GM19351 (cell line): ENCODE data around the gene FBXO21.
A peak's percentile ranks its signal among the peaks of the same experiment; 100 is the strongest.
"Not testable (repeated sequence)": the region's sequence is repeated elsewhere in the genome, so short reads cannot be mapped to it uniquely, and the experiment has no call there.

Experiments used
- ATAC-seq: cut with Tn5 transposase; IDR thresholded peaks from one replicate; pipeline ENCODE4 v1.9.1; 2021; ENCODE audit warnings: mild to moderate bottlenecking, moderate library complexity; ENCODE audit not compliant: unreplicated experiment

The FBXO21 gene

DNA sequence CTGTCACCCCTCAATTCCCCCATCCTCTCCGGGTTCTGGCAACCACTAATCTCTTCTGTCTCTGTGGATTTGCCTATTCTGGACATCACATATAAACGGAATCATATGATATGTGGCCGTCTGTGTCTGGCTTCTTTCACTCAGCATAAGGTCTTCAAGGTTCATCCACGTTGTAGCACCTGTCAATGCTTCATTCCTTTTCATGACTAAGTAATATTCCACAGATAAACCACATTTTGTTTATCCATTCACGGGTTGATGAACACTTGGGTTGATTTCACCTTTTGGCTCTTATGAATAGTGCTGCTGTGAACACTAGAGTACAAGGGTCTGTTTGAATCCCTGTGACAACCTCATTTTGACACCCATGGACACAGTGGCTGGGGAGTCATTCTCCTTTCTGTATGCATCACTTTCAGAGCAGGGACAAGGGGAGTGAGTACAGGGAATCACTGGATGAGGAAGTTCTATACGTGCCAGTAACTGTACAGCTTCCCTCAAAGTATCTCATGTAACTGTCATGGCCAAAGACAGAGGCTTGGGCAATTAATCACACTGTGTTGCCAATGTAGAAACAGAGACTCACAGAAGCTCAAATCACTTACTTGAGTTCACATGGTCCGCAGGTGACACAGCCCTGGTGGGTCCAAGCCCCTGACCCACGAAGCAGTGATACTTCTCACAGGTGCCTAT lies 80.2 kb downstream of the FBXO21 start:
- ATAC-seq: no peak

DNA sequence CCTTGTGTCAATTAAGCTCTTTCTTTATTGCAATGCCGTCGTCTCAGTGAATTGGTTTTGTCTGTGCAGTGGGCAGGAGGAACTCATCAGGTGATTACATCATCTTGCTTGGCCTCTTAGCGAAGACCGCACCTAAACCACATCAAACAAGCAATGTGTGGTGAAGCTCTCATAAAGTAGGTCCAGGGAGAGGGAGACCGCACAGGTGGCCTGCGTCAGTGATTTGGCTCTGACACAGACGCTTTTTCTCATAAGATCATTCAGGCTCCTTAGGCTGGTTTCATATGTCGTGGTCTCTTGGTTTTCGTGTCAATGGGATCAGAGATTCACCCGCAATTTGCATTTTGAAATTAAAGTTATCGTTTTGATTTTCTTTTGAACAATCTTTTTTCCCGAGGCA lies 84.4 kb downstream of the FBXO21 start:
- no peak for ATAC-seq

DNA sequence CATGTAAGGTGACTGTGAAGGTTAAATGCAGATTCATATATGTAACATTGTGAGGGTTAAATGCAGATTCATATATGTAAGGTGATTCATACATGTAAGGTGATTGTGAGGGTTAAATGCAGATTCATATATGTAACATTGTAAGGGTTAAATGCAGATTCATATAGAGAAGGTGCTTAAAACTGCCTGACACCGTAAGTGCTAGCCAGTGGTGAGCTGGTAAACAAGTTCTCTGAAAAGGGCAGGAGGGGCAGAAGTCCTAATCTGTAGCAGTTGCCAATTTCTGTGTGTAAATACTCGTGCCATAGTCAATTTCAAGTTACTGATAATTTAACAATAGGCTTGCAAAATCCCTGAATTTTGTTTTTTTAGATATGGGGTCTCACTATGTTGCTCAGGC lies 86.3 kb downstream of the FBXO21 start:
- ATAC-seq: not testable (repeated sequence)

DNA sequence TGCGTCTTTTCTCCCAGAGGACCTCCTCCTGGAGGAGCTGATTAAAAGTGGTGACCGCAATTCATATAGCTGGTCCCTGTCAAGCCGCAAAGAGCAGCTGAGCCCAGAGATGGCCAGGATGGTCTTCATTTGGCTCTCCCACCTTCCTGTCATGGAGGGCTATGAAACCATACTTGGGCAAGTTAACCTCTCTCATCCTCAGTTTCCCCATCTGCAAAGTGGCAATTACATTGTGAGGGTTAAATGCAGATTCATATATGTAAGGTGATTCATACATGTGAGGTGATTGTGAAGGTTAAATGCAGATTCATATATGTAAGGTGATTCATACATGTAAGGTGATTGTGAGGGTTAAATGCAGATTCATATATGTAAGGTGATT lies 87.5 kb downstream of the FBXO21 start:
- ATAC-seq: no peak

DNA sequence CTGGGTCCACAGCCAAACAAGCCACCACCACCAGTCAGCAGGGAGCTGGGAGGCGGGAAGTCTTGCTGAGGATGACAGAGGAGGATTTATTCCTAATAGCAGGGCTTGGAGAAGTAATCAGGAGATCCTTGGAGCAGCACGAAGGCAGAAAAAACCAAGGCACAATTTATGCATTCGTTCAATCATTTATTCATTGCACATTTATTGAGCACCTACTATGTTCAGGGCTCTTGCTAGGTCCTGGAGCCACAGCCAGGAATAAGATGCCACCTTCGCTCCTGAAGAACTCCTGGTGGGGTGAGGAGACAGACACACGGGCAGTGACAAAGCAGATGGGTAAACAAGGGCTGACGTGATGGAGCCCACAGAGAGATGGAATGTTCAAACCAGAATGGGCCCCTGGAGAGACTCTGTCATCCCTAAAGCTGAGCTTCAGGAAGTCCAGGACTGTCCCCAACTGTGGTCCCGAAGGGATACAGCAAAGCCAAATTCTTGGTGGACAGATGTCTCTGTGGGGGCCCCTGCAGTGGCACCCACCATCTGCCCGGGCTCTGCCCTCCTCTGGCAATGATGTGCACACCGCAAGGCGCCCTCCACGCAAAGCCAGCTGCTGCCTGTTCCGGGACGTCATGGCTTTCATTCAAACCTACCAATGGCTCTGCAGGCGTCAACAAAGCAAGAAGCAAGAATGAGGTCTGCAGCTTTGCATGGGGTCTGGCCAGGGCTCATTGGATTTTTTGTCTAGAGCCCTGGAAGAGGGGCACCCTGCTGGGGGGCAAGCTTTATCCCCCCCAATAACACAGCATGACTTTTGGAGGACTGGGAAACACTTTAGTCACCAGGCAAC lies 88.1 kb downstream of the FBXO21 start:
- no peak for ATAC-seq

DNA sequence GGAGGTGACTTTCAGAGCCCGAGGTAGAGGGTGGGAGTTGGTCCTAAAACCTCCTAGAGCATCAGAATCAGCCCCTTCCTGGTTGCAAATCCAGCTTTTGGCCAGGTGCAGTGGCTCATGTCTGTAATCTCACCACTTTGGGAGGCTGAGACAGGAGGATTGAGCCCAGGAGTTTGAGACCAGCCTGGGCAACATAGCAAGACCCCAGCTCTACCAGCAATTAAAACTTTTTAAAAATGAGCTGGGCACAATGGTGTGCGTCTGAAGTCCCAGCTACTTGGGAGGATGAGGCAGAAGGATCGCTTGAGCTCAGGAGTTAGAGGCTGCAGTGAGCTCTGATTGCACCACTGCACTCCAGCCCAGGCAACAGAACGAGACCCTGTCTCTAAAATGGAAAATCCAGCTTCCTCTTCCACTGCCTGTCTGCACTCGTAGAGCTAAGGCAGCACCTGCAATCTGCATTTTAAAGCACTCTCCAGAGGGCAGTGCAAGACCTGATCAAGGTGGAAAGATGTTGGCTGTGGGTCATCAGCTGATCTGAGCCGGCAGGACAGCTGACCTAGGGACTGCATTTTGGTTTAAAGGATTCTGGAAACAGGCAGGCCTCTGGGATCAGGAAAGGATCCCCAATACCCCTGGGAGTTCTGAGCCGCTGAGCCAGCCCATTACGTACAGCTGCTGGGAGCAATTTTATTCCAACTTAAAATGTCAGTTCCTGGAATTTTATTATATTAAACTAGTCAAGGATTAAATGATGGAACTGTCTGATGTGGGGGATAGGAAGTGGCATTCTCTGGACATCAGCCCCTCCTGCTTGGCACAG lies 89.2 kb downstream of the FBXO21 start:
- no peak for ATAC-seq

DNA sequence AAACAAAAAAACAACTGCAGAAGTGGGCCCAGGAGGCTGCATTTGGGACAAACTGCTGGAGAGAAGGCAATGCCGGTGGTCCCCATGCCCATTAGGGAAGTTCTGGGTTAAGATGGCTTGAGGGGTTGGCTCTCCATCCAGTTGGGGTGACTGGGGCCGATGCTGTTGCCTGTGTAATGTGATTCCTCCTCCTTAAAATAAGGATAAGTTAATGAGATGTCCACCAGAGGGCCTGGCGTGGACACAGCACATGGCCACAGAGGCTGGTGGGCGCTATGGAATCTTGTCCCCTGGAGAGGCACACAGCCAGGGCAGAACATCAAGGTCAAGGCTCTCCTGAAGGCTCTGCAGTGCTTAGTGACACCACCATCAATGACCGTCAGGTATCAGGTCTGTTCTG lies 90.0 kb downstream of the FBXO21 start:
- no peak for ATAC-seq

DNA sequence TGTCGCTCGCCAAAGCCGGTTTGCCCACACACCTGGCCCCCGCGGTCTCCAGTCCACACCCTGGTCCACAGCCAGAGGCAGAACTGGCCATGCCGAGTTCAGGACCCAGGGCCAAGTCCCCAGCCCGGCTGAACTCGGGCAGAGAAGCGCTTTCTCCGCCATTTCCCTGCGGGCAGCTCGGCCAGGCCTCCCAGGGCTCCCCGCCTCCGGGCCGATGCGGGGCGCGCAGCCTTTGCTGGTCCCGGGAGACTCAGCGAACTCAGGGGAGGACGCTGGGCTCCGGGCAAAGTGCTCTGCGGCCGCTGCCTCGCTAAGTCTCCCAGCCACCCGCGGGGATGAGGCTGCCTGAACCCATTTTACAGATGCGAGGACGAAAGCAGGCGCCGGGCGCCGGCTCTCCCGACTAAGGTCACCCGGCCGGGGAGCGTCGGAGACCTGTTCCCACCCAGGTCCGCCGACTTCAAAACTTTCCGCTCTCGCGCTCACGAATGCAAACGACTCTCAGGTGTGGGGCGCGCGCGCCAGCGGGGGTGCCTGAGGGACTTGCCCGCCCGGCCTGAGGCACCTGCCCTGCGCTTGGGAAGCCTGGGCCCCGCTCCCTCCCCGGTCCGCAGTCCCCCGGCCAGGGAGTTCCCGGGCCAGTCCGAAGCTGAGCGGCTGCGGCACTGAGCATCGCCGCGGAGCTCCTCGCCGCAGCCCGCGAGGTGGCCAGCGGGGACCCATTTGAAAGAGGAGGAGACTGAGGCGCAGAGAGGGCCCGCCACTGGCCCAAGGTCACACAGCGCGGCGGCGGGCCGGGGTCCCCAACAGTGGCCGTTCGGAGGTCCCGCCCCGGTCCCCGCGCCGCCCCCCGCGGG lies 91.7 kb downstream of the FBXO21 start:
- peak; percentile 42 for ATAC-seq

DNA sequence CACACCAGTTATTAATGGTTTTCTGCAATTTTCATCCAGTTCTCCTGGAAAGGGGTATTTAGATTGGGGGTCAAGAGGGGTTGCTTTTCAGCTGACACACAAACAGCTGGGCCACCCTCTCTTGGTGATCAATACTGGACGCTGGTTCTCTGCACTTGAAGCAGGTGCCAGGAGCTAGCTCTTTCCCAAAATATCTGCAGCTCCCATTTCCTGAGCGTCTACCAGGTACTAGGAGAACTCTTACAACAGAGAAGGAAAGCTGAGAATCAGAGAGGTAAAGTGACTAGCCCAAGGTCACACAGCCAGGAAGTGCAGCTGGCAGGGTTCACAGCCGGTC lies 92.3 kb downstream of the FBXO21 start:
- no peak for ATAC-seq

DNA sequence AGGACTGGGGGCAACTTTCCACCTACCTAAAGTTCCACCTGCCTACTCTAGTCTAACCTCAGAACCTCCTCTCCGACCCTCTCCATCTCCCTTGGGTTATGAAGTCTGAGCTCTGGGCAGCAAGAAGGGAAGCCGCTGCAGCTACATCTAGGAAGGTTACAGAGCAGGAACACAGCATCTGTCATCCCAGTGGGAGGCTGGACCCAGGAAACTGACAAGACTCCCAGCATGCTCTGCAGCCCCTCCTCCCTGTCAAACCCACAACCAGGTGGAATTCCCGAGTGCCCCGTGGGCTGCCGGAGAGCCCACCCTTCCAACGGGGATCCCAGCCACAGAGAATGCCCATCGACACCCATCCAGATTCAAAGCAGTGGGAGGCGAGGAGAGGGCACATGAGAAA lies 93.1 kb downstream of the FBXO21 start:
- ATAC-seq: no peak

DNA sequence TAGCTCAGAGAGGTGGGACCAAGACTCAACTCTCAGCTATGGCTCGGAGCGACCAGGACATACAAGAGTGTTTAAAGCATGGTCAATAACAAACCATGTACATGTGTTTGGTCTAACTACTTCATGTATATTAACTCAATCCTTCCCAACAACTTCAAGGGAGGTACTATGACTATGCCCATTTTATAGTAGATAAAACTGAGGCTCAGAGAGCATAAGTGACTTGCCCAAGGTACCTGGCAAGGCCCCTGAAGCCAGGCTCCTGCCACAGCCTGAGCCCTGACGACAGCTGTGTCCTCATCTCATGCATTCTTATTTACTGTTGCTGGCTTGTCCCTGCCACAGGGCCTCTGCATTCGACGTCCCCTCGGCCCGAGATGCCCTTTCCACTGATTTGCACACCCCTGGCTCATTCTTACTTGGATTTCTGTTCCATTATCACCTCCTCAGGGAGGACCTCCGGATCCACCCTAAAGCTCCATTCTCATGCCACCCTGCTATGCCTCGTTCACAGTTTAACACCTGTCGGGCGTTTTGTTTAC lies 93.7 kb downstream of the FBXO21 start:
- ATAC-seq: no peak

DNA sequence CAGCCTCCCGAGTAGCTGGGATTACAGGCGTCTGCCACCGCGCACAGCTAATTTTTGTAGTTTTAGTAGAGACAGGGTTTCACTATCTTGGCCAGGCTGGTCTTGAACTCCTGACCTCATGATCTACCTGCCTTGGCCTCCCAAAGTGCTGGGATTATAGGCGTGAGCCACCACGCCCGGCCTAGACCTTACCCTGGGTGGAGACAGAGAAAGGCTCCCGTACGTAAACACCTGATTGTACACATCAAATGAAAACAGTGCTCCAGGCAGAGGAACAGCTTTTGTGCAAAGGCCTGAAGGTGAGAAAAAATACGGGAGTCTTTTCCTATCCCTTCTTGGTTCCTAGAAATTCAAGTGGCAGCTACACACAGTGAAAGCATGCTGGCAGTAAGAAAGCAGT lies 95.1 kb downstream of the FBXO21 start:
- not testable (repeated sequence) for ATAC-seq

DNA sequence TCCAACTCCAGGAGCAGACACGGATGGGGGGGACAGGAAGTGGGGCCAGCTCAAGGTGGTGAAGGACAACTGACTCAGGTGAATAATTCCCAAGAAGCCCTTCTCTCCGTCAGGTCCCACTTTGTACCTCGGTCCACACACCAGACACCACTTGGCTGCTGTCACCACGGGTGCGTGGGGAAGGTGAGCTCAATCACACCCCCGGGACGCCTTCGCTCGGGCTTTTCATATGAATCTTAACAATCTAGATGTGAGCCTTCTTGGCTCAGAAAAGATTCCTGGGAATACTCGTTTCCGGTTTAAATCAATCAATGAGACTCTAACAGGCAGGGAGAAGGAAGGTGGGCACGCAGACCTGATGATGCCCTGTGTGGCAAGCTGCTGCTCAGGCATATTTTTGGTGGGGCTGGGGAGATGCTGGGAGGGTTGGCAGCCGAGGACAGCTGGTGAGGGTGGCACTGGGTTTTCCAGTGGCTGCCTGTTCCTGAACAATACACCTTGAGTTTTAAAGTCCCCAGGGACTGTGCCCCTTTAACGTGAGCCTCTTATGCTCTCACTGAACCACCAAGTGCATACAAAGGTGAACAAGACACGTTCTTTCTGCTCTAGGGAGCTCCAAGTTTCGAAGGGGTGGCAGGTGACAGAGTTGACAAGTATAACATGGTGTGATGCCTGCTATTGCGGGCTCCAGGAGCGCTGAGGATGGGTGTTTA lies 96.2 kb downstream of the FBXO21 start:
- no peak for ATAC-seq

DNA sequence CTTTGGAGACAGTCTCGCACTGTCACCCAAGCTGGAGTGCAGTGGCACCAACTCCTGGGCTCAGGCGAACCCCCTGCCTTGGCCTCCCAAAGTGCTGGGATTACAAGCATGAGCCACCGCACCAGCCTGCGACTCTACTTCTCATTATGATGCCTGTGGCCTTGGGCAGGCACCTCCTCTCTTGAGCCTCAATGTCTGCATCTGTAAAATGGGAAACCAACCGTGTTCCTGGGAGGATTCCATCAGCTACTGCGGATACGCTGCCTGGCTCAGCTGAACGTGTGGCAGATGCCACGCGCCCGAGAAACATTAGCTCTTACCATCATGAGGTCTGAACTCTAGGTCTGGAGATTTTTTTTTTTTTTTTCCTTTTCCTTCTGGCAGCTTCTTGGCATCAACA lies 96.8 kb downstream of the FBXO21 start:
- no peak for ATAC-seq

DNA sequence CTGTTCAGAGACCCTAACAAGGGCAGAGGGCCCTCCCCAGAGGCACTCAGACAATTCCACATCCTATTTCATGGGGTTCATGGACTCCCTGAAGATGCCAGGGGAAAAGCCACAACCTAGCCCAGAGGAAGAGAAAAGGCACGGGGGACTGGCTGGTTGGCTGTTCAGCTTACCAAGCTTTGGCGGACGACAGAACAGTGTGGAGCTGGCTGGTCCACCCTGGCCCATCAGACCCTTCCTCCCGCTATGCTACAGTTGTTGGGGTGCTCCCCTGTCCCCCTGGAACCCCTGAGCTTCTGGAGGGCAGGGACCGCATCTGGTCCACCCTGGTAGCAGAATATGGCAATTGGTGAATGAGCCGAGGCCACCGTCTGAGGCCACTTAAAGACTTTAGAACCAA lies 97.4 kb downstream of the FBXO21 start:
- ATAC-seq: no peak

DNA sequence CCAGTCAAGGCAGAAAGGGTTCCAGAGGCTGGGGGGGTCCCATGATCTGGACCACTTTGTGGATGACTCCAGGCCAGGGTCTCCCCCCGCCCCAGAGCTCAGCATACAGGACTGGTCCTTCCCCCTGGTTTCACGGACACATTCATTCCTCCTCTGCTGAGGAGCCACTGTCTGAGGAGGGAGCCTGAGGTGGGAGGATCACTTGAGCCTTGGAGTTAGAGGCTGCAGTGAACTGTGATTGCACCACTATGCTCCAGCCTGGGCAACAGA lies 97.8 kb downstream of the FBXO21 start:
- no peak for ATAC-seq
